Ascending aorta (tissue), 2 donors: ENCODE measurements around the gene UMODL1. TPM values are rescaled to one million over a fixed set of nuclear protein-coding genes. Genes with fewer than 3 reads are reported as not detected.

Source experiments
- DNase-seq, 2 donors: peaks; one replicate each; pipeline ENCODE4 v3.0.0-alpha.2; 2019; ENCODE audit warnings: low spot score in 2 of 2
- H3K27ac ChIP-seq, 2 donors: fragments of 200-600 bp; sonication (generic); one replicate each; pipeline ENCODE4 v1.5.1; 2016 to 2017; ENCODE audit warnings: mild to moderate bottlenecking in 1 of 2
- H3K27me3 ChIP-seq: fragments of 200-600 bp; sonication (generic); one replicate; pipeline ENCODE4 v1.5.1; 2017
- H3K36me3 ChIP-seq, 2 donors: fragments of 200-600 bp; sonication (generic); one replicate each; pipeline ENCODE4 v1.5.1; 2016
- H3K4me1 ChIP-seq, 2 donors: fragments of 200-600 bp; sonication (generic); one replicate each; pipeline ENCODE4 v1.5.1; 2016 to 2017; ENCODE audit warnings: mild to moderate bottlenecking in 1 of 2
- H3K4me3 ChIP-seq, 2 donors: fragments of 200-600 bp; sonication (generic); one replicate each; pipeline ENCODE4 v1.5.1; 2016 to 2017; ENCODE audit warnings: mild to moderate bottlenecking in 1 of 2
- H3K9me3 ChIP-seq, 2 donors: fragments of 200-600 bp; sonication (generic); one replicate each; pipeline ENCODE4 v1.5.1; 2016
- intact Hi-C: fragments of 100-400 bp; cut with DNase I; formaldehyde crosslinking; loops from one replicate; pipeline ENCODE4 v1.15.1; 2023
- total RNA-seq: library from RNA; depleted of rRNA; stranded (reverse); fragments of >200 nt; gene quantifications from one replicate; pipeline ENCODE4 v1.1.0, GENCODE V29; 2016
- TF ChIP-seq, protein P1 (sequence below), 3 experiments: fragments of 200-600 bp in 2 of 3; fragments of 450-650 bp in 1 of 3; sonication (generic) in 2 of 3; IDR thresholded peaks; one replicate each; pipeline ENCODE4 v1.5.1; 2016 to 2019; ENCODE audit warnings: antibody characterized with exemption in 3 of 3, mild to moderate bottlenecking in 1 of 3, moderate library complexity in 1 of 3

The UMODL1 gene
- total RNA-seq, 1 donor from 2014 or later: not detected

- Histone ChIP-seq H3K36me3 (no peaks in the 10 kb centered on the region), H3K4me3 (no peak overlapping the region), H3K27me3 (no peaks in the 10 kb centered on the region), H3K9me3 (no peaks in the 10 kb centered on the region), H3K4me1 (peaks cover 21 to 39% of the 10 kb centered on the region in 2 donors), H3K27ac (peak overlapping the region; percentile 89 to 91)
- intact Hi-C loops: loop anchor here (5.0 to 10.0 kb wide), 4 partner anchors 168 to 928 kb away; partner anchors contain the start of gene BACE2
- TF ChIP-seq, protein P1, sequence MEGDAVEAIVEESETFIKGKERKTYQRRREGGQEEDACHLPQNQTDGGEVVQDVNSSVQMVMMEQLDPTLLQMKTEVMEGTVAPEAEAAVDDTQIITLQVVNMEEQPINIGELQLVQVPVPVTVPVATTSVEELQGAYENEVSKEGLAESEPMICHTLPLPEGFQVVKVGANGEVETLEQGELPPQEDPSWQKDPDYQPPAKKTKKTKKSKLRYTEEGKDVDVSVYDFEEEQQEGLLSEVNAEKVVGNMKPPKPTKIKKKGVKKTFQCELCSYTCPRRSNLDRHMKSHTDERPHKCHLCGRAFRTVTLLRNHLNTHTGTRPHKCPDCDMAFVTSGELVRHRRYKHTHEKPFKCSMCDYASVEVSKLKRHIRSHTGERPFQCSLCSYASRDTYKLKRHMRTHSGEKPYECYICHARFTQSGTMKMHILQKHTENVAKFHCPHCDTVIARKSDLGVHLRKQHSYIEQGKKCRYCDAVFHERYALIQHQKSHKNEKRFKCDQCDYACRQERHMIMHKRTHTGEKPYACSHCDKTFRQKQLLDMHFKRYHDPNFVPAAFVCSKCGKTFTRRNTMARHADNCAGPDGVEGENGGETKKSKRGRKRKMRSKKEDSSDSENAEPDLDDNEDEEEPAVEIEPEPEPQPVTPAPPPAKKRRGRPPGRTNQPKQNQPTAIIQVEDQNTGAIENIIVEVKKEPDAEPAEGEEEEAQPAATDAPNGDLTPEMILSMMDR (IDR thresholded peaks at IDR 0.05): no peak
- no peak for DNase-seq
These were observed 22.1 kb downstream of the UMODL1 start for GRCh38 chr21:42093186-42093585.

GRCh38 chr21:42093991-42094421 lies 22.9 kb downstream of the UMODL1 start:
- H3K9me3 ChIP-seq: no peaks in the 10 kb centered on the region
- H3K4me3 ChIP-seq: no peak overlapping the region
- H3K4me1 ChIP-seq: peaks cover 21 to 44% of the 10 kb centered on the region in 2 donors
- peak overlapping the region; percentile 89 to 91 for H3K27ac ChIP-seq
- DNase-seq: peak; percentile 86 to 96
- H3K27me3 ChIP-seq: no peaks in the 10 kb centered on the region
- intact Hi-C loops: loop anchor here (1.0 to 10.0 kb wide), 7 partner anchors 37 to 929 kb away; partner anchors contain the start of genes BACE2 and ZBTB21
- TF ChIP-seq, protein P1 (IDR thresholded peaks at IDR 0.05): no peak
- no peaks in the 10 kb centered on the region for H3K36me3 ChIP-seq

DNA sequence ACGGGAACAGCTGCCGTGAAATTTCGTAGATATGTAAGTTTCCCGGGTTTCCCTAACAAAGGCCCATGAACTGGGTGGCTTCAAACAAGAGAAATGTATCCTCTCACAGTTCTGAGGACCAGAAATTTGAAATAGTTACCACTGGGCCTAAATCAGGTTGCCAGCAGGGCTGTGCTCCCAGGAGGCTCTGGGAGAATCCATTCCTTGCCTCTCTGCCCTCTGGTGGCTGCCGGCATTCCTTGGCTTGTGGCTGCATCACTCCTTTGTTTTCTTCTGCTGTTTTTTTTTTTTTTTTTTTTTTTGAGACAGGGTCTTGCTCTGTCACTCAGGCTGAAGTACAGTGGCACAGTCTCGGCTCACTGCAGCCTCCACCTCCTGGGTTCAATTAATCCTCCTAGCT lies 23.7 kb downstream of the UMODL1 start:
- Histone ChIP-seq H3K4me3 (no peak overlapping the region), H3K36me3 (no peaks in the 10 kb centered on the region), H3K4me1 (peaks cover 21 to 48% of the 10 kb centered on the region in 2 donors), H3K27ac (peak overlapping the region; percentile 87 to 91), H3K27me3 (no peaks in the 10 kb centered on the region), H3K9me3 (no peaks in the 10 kb centered on the region)
- intact Hi-C loops: loop anchor here (1.0 to 10.0 kb wide), 7 partner anchors 38 to 930 kb away; partner anchors contain the start of genes BACE2 and ZBTB21
- TF ChIP-seq, protein P1 (IDR thresholded peaks at IDR 0.05): no peak
- DNase-seq: no peak

- H3K9me3 ChIP-seq: no peaks in the 10 kb centered on the region
- TF ChIP-seq, protein P1 (IDR thresholded peaks at IDR 0.05): no peak
- intact Hi-C loops: loop anchor here (10.0 kb wide), 3 partner anchors 171 to 931 kb away; partner anchors contain the start of gene BACE2
- peak overlapping the region; percentile 87 to 91 for H3K27ac ChIP-seq
- no peak overlapping the region for H3K4me3 ChIP-seq
- H3K27me3 ChIP-seq: no peaks in the 10 kb centered on the region
- H3K4me1 ChIP-seq: peaks cover 21 to 48% of the 10 kb centered on the region in 2 donors
- DNase-seq: no peak
- H3K36me3 ChIP-seq: no peaks in the 10 kb centered on the region
These were observed 24.5 kb downstream of the UMODL1 start for GRCh38 chr21:42095581-42095980.

- Histone ChIP-seq H3K9me3 (no peaks in the 10 kb centered on the region), H3K36me3 (no peaks in the 10 kb centered on the region), H3K4me1 (peaks cover 21 to 48% of the 10 kb centered on the region in 2 donors), H3K4me3 (no peak overlapping the region), H3K27me3 (no peaks in the 10 kb centered on the region), H3K27ac (peak overlapping the region; percentile 87 to 91)
- TF ChIP-seq, protein P1 (IDR thresholded peaks at IDR 0.05): no peak
- DNase-seq: no peak
- intact Hi-C loops: loop anchor here (1.0 to 10.0 kb wide), 5 partner anchors 48 to 932 kb away; partner anchors contain the start of gene BACE2
These were observed 25.4 kb downstream of the UMODL1 start for GRCh38 chr21:42096566-42096965.
